Left renal cortex interstitium (tissue), 4 donors: Measurements from ENCODE around the gene SYS1. TPM values are rescaled to one million over a fixed set of nuclear protein-coding genes. Genes with fewer than 3 reads are reported as not detected.
A peak's percentile ranks its signal among the peaks of the same experiment; 100 is the strongest.

Experiments
- DNase-seq, 4 donors: peaks; one replicate each; pipeline ENCODE4 v3.0.0-alpha.2; 2013; ENCODE audit warnings: low read depth in 4 of 4, low spot score in 2 of 4, missing footprints in 1 of 4
- polyA plus RNA-seq, 4 donors: library from polyadenylated mRNA; unstranded; fragments of 120-200 nt; gene quantifications; one replicate each; pipeline ENCODE4 v1.2.1, GENCODE V29; 2013; ENCODE audit not compliant: insufficient read length in 4 of 4

SYS1 gene
- 10 to 100 TPM; 29.0 to 35.9 (median 34.5) TPM for polyA plus RNA-seq

DNA sequence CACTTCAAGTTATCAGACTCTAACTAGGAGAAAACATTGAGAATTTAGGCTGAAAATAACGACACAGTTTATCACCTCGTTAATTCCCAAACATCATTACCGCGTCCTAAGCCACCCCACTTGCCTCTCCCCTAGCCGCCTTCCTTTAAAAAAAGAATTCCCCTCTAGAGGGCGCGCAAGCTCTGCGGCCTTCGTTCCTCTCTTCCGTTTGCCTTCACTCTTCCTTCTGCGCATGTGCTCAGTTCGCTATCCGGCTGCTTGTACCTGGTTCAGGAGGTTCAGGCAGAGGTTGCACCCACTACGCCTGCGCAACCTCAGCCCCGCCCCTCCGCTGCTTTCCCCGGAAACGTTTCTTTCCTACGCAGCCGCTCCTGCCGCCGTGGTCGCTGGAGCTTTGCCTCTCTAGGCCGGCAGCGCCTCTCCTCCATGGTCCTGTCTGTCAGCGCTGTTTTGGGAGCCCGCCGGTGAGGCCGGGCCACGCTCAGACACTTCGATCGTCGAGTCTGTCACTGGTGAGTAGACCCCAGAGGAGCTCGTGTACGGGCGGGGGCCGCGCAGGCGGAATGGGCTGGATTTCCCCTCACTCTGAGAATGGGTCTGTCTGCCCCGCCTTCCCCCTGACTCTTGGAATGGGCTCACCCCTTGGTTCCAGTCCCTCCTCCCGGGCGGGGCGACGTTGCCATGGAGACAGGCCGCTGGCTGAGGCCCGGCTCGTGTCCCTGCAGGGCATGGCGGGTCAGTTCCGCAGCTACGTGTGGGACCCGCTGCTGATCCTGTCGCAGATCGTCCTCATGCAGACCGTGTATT lies at the start of gene SYS1:
TSS of gene SYS1 (plus strand) at position 353 of the 807 bp plus-strand sequence. CDS start at position 729, 376 bp downstream.
- peak; percentile 97 to 99 (median 99) for DNase-seq

DNA sequence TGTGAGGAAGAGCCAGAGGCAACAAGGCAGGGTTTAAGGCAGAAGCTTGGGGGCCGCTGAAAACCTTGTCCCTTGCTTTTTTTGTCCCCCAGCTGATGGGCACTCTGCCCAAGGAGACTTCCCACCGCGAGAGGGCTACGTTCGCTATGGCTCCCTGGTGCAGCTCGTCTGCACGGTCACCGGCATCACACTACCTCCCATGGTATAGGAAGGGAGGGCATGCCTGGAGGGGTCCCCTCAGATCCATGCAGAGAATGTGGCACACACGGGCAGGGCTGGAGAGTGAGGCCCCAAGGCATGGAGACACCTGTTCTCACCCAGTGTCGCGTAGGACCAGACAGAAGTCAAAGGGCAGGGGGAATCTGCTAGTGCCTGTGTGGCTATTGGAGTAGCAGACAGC lies 49.0 kb upstream of the SYS1 start:
- no peak for DNase-seq

DNA sequence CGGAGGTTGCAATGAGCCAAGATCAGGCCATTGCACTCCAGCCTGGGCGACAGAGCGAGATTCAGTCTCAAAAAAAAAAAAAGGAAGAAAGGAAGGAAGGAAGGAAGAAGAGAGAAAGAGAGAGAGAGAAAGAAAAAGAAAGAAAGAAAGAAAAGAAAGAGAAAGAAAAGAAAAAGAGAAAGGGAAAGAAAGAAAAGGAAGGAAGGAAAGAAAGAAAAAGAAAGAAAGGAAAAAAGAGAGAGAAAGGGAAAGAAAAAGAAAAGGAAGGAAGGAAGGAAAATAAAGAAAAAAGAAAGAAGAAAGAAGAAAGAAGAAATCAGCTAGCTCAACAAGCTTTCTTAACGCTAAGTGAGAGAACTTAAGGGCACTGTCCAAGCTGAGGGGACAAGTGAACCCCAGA lies 47.3 kb upstream of the SYS1 start:
- DNase-seq, result no peak

DNA sequence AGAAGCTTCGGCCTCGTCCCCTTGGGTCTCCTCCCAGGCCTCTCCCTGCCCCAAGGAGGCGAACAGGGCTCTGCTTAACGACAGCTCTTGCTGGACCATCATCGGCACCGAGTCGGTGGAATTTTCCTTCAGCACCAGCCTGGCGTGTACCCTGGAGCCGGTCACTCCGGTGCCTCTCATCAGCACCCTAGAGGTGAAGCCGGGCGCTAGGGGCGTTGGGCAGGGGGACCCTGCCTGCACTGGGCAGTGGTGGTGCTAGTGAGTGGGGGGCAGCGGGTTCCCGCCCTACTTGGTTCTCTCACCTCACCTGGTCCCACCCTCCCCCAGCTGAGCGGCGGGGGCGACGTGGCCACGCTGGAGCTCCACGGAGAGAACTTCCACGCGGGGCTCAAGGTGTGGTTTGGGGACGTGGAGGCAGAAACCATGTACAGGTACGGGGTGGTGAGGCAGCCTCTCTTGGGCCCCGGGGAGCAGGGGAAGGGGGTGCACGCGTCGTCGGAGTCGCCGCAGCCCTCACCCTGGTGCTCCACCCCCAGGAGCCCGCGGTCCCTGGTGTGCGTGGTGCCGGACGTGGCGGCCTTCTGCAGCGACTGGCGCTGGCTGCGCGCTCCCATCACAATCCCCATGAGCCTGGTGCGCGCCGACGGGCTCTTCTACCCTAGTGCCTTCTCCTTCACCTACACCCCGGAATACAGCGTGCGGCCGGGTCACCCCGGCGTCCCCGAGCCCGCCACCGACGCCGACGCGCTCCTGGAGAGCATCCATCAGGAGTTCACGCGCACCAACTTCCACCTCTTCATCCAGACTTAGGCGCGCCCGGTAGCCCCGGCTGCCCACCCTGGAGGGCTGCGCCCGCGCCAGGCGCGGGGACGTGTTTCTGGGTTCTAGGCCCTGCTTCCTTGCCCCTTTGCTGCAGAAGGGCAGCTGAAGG lies 46.5 kb upstream of the SYS1 start:
- DNase-seq, result no peak

DNA sequence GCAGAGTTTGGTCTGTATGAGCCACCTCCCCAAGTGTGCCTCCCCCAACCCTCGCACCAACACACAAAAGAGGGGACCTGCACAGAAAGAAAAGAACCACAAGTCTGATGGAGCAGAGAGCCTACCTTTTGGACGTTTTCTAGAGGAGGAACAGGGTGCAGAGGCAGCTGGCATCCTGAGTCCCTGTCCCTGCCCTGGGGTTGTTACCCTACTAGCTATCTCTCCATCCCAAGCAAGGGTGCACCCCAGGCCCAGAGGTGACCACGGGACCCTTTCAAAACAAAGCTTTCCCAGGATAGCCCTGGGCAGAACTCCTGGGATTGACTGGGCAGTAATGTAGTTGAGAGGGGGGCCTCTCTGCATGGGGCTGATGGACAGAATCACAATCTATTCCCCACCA lies 45.1 kb upstream of the SYS1 start:
- no peak for DNase-seq

DNA sequence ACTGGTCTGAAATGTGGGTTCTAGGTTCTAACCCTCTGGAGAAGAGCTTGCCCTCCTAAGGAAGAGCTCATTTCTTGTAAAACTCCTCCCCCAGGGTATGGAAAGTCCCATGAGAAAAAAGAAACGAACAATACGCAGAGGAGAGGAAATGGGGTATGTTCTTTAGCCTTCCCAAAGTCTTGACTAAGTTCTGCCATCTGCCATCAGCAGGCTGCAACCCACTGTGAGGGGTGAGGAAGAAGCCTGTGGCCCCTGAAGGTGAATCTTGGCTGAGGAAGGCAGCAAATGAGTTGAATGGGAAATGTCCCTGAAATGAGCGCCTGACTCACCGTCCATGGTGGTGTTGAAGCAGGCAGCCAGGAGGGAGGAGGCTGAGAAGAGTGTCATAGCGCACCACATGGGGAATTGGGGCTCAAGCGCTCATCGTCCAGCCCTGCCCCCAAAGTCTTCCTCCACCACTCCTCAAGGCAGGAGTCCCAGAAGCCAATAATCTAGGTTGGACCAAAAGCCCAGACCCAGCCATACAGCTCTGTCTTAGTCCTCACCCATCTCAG lies 44.5 kb upstream of the SYS1 start:
- DNase-seq, result no peak

DNA sequence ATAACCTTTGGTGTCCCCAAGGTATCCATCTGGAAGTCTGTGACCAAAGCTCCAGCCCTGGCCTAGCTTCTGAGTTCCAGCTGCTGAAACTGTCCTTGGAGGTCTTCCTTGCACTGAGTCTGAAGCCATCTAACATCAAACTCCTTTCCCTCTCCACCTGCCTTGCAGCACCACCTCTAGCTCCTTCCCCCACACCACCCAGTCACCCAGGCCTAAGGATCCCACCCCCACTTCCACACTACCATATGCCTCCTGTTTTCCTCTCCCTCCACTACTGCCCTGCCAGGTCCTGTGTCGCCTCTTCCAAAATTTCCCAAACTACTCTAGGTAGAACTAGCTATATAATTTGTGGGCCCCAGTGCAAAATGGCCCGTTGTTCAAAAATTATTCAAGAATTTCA lies 44.0 kb upstream of the SYS1 start:
- no peak for DNase-seq

DNA sequence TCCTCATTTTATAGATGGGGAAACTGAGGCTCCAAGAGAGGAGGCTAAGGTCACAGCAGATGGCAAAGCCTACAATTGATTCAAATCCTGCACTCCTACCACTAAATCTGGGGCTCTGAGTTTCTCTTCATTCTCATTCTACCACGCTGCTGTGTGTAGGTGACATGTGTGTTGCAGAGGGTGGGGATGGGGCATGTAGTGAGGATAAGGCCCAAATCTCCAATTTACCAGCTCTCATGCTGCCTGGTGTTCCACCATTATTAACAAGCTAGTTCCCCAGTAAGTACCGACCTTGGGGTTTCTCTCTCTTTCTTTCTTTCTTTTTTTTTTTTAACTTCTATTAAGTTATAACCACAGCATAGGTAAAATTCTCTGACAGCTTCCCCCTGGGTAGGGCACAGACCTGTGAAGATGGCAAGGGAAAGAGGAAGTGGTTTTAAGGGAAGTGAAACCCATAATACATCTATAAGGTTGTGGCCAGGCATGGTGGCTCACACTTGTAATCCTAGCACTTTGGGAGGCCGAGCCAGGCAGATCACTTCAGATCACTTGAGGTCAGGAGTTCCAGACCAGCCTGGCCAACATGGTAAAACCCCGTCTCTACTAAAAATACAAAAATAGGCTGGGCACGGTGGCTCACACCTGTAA lies 41.9 kb upstream of the SYS1 start:
- no peak for DNase-seq

DNA sequence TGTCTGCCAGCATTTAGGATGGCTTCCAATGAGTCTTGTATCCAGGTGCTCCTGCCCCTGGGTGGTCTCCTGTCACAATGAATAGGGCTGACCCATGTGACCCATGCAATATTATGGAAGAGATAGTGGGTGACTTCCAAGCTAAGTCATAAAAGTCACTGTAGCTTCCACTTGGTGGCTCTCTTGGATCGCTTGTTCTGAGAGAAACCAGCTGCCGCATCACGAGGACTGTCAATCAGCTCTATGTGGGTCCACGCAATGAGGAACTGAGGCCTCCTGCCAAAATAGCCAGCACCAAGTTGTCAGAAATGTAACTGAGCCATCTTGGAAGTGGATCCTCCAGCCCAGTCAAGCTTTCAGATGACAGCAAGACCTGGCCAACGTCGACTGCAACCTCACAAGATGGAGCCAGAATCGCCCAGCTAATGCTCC lies 40.0 kb upstream of the SYS1 start:
- DNase-seq, result no peak

DNA sequence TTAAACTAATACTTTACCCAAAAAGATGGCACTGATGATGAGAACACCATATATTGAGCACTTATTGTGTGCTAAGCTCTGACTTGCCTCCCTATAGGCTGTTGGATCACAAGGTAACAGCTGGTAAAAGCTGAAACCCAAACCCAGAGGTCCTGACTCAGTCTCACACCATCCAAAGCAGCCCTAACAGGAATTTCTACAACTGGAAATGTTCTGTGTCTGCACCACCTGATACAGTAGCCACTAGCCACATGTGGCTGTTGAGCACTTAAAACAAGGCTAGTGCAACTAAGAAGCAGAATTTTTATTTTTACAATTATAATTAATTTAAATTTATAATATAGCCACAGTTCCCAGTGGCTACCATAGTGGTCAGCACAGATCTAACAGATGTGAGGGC lies 39.2 kb upstream of the SYS1 start:
- DNase-seq, result no peak

DNA sequence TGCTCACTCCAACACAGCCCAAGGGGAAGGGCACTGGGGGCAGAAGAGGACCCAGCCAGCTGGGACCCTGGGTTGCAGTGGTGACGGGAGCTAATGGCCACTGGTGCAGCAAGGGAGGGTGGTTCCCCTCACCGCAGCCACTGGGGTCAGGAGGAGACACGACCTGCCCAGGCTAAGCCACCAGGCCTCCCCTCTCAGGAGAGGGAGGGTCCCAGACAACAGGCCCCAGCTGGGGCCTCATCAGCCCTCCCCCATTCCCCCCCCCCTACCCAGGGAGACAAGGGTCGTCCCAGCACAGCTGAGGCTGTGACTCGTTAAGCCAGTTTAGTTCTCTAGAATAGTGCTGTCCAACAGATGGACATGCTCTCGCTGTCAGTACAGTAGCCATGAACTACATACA lies 37.6 kb upstream of the SYS1 start:
- no peak for DNase-seq

DNA sequence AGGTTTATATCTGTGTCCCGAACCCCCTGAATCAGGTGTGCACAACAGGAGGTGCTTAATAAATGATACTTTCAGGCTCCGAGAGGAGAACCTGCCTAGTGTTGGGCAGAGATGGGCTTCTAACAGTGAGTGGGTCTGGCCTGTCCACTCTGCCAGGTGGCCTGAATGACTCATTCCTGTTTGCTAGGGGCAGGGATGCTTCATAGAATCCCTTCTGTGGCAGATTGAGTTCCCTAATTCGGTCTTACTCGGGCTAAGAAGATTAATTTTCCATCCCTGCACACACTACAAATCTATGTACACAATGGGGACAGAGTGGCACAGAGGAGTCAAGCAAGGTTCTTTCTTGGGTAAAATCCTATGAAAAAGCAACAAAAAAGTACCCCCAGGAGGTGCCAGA lies 34.5 kb upstream of the SYS1 start:
- no peak for DNase-seq

DNA sequence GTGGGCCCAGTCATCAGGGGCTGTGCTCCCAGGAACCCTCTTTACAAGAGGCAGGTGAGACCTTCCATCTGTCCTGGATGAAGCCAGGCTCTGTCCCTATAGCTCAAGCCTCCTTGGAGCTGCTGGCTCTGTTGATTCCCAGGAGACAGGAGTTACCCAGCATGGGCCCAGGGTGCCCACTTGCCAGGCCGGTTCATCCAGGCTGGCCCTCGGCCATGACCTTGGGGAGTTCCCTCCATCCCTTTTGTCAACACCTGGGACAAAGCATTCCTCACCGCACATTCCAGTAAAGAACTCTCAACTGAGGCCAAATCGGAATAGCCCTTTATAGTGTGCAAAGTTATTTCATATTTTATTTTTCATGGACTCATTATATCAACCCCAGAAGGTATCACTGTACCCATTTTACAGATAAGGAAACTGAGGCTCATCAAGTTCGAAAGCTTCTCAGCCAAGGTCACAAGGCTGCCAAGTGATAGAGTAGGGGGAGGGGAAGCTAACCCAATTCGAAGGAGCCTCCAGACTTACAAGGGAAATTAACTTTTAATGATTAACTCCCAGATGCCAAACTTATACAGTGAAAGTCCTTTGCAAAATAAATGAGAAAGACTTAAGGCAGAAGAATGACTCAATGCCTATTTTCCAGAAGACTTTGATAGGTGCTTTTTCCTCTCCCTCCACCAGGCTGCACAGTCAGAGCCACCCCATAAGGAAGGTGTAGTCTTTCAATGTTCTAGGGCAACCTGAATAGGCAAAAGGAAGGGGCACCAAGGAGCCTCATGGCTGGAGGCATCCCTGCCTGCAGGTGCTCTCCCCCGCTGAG lies 33.2 kb upstream of the SYS1 start:
- DNase-seq, result no peak

DNA sequence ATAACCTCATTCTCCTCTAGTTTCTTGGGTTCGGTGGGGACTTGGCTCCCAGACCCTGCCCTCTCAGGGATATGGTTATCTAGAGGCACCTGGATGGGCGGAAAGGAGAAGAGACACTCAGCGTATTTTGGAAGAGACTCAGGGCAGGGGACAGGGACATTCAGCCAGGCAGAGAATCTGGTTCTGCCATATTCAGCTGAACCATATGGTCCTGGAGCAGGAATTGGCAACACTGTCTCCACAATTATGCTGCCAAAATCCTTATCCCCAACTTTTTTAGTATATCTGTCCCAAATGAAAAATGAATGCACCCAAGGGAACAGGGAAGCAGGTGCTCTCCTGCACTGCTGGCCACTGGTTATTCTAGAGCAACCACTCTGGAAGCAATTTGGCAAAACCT lies 32.5 kb upstream of the SYS1 start:
- no peak for DNase-seq

DNA sequence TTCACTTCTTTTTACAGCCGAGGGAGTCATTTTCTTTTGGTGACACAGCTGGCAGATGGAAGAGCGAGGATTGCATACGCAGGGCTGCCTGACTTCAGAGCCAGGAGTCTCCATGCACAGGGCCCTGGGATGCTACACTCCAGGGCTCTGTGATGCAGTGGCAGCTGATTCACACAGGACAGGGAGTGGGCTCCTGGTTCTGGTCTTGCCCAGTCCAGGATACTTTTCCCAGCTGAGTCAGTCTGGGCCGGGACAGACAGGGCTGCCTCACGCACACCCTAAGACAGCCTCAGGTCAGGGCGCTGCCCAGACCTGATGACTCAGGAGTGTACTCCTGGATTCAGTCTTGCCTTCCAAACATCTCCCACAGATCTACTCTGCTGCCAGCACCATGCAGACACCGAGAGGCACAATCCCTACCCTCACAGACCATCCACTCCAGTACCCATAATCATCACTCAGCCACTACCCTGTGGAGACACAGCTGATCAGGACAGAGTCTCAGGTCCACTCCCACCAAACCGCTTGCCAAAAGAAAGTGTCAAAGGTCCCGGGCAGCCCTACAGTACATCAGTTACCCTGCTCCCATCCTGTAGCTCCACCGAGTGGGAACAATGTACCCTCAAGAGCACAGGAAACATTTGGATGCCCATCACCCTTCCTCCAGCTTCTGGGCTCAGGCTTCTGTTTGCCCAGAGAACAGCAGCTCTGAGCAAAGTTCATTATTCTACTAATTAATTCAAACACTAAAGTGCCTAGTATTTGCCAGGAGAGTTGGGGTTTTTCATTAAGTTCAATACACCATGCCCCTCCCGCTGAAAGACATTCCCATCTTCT lies 26.2 kb upstream of the SYS1 start:
- DNase-seq, result no peak

DNA sequence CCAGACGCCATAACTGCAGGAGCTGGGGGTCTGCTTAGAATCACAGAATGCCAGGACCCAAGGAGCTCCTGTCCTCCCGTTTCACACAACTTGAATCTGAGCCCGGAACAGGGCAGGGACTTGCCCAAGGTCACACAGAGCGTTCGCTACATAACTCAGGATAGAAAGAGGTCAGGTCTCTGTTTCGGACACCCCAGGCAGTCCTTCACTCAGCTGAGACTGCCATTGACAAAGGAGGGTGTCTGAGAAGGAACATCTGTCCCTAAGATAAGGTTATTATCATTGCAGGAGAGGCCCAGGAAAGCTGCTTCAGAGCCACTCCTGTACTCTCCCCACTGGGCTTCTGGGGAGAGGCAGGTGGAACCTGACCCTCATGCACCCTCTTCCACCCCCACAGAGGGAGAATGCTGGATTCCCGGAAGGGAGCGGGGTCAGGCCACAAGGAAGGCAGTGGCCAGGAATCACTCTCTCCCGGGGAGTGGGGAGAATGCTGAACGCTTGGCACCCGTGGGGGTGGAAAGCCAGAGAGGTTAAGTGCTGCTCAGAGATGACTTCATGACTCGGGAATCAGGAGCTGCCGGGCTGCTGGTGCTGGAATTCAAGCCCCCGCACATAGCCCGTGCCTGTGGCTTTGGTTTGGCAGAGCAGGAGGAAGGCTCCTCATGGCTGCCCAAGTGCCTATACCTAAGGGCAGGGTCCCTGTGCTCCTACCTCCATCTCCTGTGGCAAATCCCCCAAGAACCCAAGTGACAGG lies 25.4 kb upstream of the SYS1 start:
- DNase-seq, result no peak

DNA sequence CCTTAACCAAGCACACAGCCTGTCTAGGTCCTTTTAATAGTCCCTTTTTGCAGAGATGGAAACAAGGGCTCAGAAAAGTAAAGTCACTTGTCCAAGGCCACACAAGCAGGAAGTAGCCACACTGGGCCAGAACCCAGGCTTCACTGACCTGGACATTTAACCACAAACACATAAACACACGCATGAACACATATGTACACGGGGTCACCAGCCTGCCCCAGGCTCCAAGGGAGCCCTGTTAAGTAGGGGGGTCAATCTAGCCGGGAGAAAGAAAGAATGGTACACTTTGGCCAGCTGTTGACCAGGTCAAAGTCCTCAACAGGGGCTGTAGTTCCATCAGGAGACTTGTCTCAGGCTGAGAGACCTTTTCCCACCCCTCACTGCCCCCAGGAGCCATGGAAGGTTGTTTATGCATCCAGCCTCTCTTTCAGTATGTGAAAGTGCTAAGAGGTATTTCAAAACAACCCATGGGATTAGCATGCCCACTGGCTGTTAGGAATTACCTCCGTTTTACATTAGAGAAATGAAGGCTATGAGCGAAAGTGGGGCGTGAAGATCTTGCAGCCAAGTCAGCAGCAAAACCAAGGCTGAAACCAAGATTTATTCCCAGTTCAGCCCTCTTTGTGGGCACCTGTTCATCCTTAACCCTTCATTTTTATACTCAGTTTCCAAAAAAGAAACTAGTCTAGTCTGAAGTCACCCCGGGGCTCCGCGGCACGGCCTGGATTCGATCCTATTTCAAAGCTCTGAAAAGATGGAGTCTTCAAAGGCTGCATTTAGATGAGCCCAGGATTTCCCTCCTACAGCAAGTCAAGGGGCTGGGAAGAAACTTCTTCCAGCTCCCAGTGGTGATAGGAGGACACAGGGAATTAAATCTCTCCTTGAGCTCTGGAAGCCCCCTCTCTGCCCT lies 24.6 kb upstream of the SYS1 start:
- no peak for DNase-seq
